Stimulated activated effector memory CD8-positive, alpha-beta T cell treated with anti-CD3 and anti-CD28 coated beads, Interleukin-12 subunit alpha, Interleukin-12 subunit beta, amount 100 ng/mL, for 72 hours (primary cell): ENCODE results near the gene DES.
"Not testable (repeated sequence)": the region's sequence is repeated elsewhere in the genome, so short reads cannot be mapped to it uniquely, and the experiment has no call there.

ENCODE experiments used
- ATAC-seq: fragments of 150-1000 bp; cut with Tn5 transposase; 2 replicates; pipeline ENCODE4 v1.10.0; 2021
- DNase-seq, 2 donors: peaks; one replicate each; pipeline ENCODE4 v3.0.0; 2021 to 2022; ENCODE audit warnings: low spot score in 2 of 2
- H3K27ac Mint-ChIP-seq: one replicate; pipeline ENCODE4 v1.8.0; 2022; ENCODE audit warnings: mild to moderate bottlenecking, mixed read lengths
- H3K36me3 Mint-ChIP-seq: one replicate; pipeline ENCODE4 v1.8.0; 2022; ENCODE audit warnings: mild to moderate bottlenecking, mixed read lengths
- H3K4me1 Mint-ChIP-seq: one replicate; pipeline ENCODE4 v1.8.0; 2022; ENCODE audit warnings: mixed read lengths
- H3K4me3 Mint-ChIP-seq: one replicate; pipeline ENCODE4 v1.8.0; 2022; ENCODE audit warnings: mild to moderate bottlenecking, mixed read lengths
- H3K9me3 Mint-ChIP-seq: one replicate; pipeline ENCODE4 v1.8.0; 2022; ENCODE audit warnings: mixed read lengths

DES gene

DNA sequence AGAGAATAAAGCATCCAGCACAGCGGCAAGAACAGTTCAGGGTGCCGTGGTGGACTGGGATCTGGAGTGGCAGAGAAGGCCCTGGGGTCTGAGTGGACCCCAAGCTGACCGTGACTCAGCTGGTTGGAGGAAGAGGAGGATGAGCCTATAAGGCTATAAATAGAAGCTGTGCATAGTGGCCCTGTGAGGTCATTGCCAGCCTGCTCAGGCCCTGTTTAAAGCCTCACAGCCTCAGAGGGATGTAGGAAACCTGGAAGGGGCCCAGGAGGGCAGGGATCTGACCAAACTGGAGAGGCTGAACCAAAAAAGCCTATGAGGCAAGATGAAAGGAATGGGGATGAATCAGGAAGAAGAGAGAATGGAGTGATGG, 11.3 kb upstream of the DES start:
- DNase-seq (no peak), ATAC-seq (no peak)
- Mint-ChIP-seq H3K36me3 (no peaks in the 10 kb centered on the region), H3K27ac (no peak overlapping the region), H3K9me3 (no peaks in the 10 kb centered on the region), H3K4me3 (no peak overlapping the region), H3K4me1 (no peaks in the 10 kb centered on the region)

DNA sequence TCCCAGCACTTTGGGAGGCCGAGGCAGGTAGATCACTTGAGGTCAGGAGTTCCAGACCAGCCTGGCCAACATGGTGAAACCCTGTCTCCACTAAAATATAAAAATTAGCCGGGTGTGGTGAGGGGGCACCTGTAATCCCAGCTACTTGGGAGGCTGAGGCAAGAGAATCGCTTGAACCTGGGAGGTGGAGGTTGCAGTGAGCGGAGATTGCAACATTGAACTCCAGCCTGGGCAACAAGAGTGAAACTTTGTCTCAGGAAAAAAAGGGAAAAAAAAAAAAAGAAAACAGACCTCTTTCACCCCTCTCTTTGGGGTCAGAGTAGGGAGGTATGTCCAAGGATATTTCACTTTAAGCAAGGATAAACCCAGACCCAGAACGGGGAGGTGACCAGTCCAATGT, 10.8 kb upstream of the DES start:
- not testable (repeated sequence) for H3K27ac Mint-ChIP-seq, H3K9me3 Mint-ChIP-seq, ATAC-seq, H3K4me1 Mint-ChIP-seq, DNase-seq, H3K36me3 Mint-ChIP-seq, H3K4me3 Mint-ChIP-seq

DNA sequence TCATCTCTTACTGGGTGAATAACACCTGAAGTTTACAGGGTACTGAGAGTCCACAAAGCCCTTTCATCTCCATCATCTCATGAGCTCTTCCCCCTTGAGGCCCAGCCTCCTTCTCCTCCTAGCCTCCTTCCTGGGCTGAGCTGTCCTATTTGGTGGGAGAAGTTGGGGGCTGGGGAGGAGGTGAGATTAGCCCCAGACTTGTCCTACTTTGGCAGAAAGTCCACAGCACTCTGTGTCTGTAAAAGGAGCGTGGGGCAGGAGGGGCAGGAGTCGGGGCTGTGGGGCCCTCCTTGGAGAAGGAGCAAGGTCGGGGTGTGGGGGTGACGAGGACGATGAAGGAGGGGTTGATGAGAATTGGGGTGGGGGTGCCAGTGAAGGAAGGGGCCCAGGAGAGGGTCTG, 10.0 kb upstream of the DES start:
- no peak for DNase-seq
- no peak for ATAC-seq
- Mint-ChIP-seq H3K27ac (no peak overlapping the region), H3K36me3 (no peaks in the 10 kb centered on the region), H3K4me1 (no peaks in the 10 kb centered on the region), H3K9me3 (no peaks in the 10 kb centered on the region), H3K4me3 (no peak overlapping the region)

DNA sequence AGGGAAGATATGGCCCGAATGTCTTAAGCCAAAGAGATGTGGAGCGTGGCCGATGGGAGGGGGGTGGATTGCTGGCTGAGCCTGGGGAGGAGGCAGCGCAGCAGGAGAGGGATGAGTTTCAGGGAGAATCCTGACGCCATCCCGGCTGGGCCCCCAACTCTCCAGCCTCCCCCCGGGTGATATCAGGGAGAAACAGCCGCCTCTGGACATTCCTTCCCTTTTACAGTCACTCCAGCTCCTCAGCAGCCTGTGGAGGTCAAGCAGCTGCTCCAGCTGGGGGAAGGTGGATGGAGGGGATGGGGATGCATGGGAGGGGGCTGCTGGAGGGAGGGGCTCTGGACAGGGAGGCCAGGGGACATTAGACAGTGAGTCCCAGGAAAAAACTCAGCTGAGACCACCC, 9.5 kb upstream of the DES start:
- Mint-ChIP-seq H3K27ac (no peak overlapping the region), H3K9me3 (no peaks in the 10 kb centered on the region), H3K4me1 (no peaks in the 10 kb centered on the region), H3K36me3 (no peaks in the 10 kb centered on the region), H3K4me3 (no peak overlapping the region)
- ATAC-seq (no peak), DNase-seq (no peak)

DNA sequence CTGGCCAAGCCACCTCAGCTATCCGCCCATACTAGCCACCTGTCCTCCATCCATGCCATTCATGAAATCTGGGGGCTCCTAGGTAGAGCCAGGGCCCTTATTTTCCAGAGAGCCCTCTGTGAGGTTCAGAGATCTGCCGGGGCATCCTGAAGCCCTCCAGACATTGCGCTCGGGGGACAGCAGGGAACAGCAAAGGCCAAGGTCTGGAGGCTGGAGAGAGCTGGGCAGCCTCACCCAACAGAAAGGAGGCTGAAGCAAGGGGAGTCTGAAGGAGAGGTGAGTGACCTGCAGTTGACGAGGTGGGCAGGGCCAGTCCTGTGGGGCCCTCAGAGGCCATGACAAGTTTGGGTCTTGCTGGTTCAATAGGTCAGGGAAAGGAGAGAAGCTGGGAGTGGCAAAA, 8.6 kb upstream of the DES start:
- Mint-ChIP-seq H3K4me1 (no peaks in the 10 kb centered on the region), H3K27ac (no peak overlapping the region), H3K4me3 (no peak overlapping the region), H3K9me3 (no peaks in the 10 kb centered on the region), H3K36me3 (no peaks in the 10 kb centered on the region)
- ATAC-seq (no peak), DNase-seq (no peak)

DNA sequence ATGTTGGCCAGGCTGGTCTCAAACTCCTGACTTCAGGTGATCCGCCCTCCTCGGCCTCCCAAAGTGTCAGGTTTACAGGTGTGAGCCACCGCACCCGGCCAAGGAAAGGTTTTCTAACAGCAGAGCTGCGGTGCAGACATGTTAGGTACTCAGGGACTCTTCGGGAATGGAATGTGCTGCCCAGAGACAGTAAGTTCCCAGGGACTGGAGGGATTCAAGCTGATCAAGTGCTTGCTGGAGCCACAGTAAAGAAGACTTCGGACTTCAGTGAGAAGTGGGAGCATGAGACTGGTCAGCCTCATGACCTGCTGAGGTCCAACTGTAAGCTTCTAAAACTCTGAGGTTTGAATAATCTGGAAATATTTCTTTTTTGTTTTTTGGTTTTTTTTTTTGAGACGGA, 7.8 kb upstream of the DES start:
- Mint-ChIP-seq H3K36me3 (no peaks in the 10 kb centered on the region), H3K9me3 (no peaks in the 10 kb centered on the region), H3K4me3 (no peak overlapping the region), H3K27ac (no peak overlapping the region), H3K4me1 (no peaks in the 10 kb centered on the region)
- DNase-seq (no peak), ATAC-seq (no peak)

DNA sequence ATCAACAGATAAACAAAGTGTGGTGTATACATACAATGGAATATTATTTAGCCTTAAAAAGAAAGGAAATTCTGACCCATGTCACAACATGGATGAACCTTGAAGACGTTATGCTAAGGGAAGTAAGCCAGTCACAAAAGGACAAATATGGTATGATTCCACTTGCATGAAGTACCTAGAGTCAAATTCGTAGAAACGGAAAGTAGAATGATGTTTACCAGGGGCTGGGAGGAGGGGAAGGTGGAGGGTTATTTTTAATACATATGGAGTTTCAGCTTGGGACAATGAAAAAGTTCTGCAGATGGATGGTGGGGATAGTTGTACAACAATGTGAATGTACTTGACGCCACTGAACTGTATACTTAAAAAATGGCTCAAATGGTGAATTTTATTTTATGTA, 3.3 kb upstream of the DES start:
- H3K4me3 Mint-ChIP-seq: no peak overlapping the region
- ATAC-seq (no peak), DNase-seq (no peak)
- no peaks in the 10 kb centered on the region for H3K36me3 Mint-ChIP-seq
- H3K4me1 Mint-ChIP-seq: no peaks in the 10 kb centered on the region
- H3K27ac Mint-ChIP-seq: no peak overlapping the region
- H3K9me3 Mint-ChIP-seq: no peaks in the 10 kb centered on the region

DNA sequence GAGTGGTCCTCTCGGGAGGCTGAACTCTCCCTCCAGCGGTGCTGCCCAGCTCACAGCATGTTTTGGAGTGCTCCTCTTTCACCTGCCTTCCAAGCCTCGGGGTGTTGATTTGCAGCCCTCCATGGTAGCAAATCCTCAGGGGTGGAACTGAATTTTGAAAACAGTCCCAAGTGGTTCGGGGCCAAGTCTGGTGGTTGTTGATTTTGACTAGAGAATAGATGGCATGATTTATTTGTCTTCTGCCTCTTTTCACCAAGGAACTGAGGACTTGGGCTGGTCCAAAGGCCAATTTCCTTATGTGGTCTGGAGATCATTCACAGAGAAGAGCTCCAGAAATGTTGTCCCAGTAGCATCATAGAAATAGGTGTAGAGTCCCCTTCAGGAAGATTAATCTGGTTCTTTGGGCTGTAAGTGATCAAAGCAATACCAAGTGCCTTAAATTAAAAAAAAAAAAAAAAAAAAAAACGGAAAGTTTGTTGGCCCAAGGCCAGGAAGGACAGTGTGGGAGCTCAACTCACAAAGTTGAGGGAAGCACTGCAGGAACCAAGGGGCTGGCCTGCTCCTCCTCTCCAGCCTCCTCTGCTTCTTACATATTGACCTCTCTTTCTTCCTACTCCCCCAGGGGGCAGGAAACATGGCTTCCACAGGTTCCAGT, 2.5 kb upstream of the DES start:
- no peaks in the 10 kb centered on the region for H3K36me3 Mint-ChIP-seq
- no peak for DNase-seq
- H3K27ac Mint-ChIP-seq: no peak overlapping the region
- H3K4me1 Mint-ChIP-seq: no peaks in the 10 kb centered on the region
- no peak for ATAC-seq
- H3K9me3 Mint-ChIP-seq: no peaks in the 10 kb centered on the region
- H3K4me3 Mint-ChIP-seq: no peak overlapping the region

DNA sequence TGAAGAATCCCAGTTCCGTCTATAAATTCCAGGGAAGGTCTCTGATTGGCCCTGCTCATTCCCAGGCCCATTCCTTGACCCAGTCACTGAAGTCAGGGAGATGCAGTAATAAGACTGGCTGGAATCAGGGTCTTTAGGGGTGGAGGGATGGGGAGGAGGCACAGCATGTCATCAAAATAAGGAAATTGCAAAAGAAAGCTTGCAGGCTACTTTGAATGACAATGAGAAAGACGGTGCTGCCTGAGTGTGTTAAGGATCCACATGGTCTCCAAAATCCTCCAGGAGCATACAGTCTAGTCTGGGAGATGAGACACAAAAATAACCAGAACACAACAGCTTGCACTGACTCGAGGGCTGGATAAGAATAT, 2.0 kb upstream of the DES start:
- ATAC-seq (peak; percentile 8), DNase-seq (no peak)
- no peaks in the 10 kb centered on the region for H3K36me3 Mint-ChIP-seq
- H3K9me3 Mint-ChIP-seq: no peaks in the 10 kb centered on the region
- no peaks in the 10 kb centered on the region for H3K4me1 Mint-ChIP-seq
- H3K27ac Mint-ChIP-seq: no peak overlapping the region
- H3K4me3 Mint-ChIP-seq: no peak overlapping the region

DNA sequence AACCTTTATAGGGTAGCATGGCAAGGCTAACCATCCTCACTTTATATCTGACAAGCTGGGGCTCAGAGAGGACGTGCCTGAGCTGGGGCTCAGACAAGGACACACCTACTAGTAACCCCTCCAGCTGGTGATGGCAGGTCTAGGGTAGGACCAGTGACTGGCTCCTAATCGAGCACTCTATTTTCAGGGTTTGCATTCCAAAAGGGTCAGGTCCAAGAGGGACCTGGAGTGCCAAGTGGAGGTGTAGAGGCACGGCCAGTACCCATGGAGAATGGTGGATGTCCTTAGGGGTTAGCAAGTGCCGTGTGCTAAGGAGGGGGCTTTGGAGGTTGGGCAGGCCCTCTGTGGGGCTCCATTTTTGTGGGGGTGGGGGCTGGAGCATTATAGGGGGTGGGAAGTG, 1.2 kb upstream of the DES start:
- Mint-ChIP-seq H3K4me1 (no peaks in the 10 kb centered on the region), H3K9me3 (no peaks in the 10 kb centered on the region)
- ATAC-seq: no peak

DNA sequence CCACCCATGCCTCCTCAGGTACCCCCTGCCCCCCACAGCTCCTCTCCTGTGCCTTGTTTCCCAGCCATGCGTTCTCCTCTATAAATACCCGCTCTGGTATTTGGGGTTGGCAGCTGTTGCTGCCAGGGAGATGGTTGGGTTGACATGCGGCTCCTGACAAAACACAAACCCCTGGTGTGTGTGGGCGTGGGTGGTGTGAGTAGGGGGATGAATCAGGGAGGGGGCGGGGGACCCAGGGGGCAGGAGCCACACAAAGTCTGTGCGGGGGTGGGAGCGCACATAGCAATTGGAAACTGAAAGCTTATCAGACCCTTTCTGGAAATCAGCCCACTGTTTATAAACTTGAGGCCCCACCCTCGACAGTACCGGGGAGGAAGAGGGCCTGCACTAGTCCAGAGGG, 803 bp upstream of the DES start:
- no peaks in the 10 kb centered on the region for H3K36me3 Mint-ChIP-seq
- H3K27ac Mint-ChIP-seq: no peak overlapping the region
- no peaks in the 10 kb centered on the region for H3K9me3 Mint-ChIP-seq
- no peaks in the 10 kb centered on the region for H3K4me1 Mint-ChIP-seq
- no peak for ATAC-seq
- DNase-seq: no peak
- no peak overlapping the region for H3K4me3 Mint-ChIP-seq

More for the DNA sequence above, 1.2 kb upstream of the DES start:
- H3K27ac Mint-ChIP-seq: no peak overlapping the region
- DNase-seq: no peak
- no peak overlapping the region for H3K4me3 Mint-ChIP-seq
- no peaks in the 10 kb centered on the region for H3K36me3 Mint-ChIP-seq

DNA sequence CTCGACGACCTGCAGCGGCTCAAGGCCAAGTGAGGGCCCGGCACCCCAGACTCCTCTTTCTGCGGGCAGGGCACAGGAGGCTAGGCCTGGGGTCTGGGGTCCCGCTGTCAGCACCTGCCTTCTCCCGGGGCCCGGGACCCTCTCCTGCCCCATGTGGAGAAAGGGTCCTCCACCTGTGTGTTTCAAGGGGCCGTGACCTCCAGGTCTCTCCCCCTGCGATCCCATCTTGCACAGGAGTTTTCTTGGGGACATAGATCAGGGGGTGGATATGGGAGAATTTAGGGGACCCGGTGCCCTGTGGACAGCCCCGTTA, 791 bp downstream of the DES start:
- no peak overlapping the region for H3K4me3 Mint-ChIP-seq
- DNase-seq (no peak), ATAC-seq (no peak)
- no peak overlapping the region for H3K27ac Mint-ChIP-seq
- no peaks in the 10 kb centered on the region for H3K9me3 Mint-ChIP-seq
- H3K36me3 Mint-ChIP-seq: no peaks in the 10 kb centered on the region
- no peaks in the 10 kb centered on the region for H3K4me1 Mint-ChIP-seq

DNA sequence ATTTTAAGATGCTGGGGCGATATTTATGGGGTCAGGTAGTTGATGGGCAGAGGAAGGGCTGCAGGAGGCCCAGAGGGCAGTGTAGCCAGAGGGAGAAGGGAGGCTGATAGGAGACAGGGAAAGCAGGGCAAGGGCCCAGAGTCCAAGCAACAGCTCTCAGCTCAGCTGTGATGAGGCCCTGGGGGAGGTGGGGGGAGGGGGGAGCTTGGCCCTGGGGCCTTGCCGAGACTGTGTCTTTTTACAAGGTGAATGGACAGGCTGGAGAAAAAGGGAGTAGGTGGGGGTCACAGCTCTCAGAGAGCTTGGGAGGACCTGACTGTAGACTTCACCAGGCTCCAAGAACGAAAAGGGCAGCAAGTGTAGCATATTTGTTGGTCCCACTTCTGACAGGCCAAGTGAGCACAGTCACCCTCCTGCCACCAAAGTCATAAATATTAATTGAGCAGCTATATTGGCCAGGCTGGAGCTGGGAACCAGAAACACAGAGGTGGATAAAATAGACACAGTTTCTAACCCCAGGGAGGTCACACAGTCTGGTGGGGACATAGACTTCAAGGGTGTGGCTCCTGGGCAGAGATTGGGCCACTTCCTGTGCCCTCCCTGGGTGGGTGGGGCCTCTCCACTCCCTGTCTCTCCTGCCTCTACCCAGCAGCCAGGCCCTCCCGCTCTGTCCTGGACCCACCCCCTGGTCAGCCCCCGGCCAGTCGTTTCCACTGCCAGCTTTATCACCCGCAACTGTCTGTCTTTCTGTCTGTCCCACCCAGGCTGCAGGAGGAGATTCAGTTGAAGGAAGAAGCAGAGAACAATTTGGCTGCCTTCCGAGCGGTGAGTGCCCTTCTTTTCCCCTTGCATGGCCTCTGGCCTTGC, 1.4 kb downstream of the DES start:
- no peaks in the 10 kb centered on the region for H3K36me3 Mint-ChIP-seq
- no peaks in the 10 kb centered on the region for H3K9me3 Mint-ChIP-seq
- DNase-seq: no peak
- ATAC-seq: no peak
- no peak overlapping the region for H3K4me3 Mint-ChIP-seq
- H3K27ac Mint-ChIP-seq: no peak overlapping the region
- no peaks in the 10 kb centered on the region for H3K4me1 Mint-ChIP-seq

DNA sequence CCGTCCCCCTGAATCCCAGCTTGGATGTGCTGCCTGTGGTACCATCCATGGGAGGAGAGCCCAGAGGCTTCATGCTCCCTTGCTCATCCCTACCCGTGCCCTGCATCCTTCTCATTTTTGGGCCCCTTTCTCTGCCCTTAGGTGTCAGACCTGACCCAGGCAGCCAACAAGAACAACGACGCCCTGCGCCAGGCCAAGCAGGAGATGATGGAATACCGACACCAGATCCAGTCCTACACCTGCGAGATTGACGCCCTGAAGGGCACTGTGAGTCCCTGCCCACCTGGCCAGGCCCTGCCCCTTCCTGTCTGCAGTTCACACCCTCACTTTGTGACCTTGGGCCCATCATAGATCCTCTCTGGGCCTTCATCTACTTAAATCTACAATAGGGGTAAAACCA, 2.5 kb downstream of the DES start:
- Mint-ChIP-seq H3K9me3 (no peaks in the 10 kb centered on the region), H3K27ac (no peak overlapping the region), H3K4me1 (no peaks in the 10 kb centered on the region), H3K36me3 (no peaks in the 10 kb centered on the region), H3K4me3 (no peak overlapping the region)
- no peak for DNase-seq
- ATAC-seq: no peak

DNA sequence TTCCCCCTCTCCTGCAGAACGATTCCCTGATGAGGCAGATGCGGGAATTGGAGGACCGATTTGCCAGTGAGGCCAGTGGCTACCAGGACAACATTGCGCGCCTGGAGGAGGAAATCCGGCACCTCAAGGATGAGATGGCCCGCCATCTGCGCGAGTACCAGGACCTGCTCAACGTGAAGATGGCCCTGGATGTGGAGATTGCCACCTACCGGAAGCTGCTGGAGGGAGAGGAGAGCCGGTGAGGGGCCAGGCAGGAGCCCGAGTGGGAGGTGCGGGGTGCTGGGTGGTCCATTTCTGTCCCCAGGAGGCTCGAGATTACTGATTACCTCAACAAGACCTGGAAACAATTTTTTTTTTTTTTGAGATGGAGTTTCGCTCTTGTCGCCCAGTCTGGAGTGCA, 3.1 kb downstream of the DES start:
- Mint-ChIP-seq H3K4me3 (no peak overlapping the region), H3K4me1 (no peaks in the 10 kb centered on the region), H3K9me3 (no peaks in the 10 kb centered on the region)

DNA sequence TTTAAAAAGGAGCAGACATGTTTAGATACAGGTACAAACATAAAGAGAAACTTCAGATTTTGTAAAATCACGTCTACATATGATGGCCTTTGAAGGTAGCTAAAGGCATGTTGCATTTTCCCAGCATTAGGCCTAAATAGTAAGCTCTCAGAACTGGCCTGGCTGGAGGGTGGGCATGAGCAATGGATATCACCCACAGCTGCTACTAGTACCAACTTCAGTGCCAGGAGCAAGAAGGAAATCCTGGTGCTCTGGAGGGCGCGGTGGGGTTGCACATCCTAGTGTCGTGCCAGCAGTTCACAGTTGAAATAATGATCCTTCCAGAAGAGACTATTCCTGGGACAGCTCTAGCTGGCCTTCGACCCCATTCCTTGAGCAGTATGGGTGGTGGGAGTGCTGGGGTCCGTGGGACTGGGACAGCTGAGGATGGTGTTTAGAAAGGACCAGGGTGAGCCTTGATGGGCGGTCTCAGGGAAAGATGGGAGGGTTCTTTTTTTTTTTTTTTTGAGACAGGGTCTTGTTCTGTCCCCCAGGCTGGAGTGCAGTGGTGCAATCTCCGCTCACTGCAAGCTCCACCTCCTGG, 4.9 kb downstream of the DES start:
- Mint-ChIP-seq H3K36me3 (no peaks in the 10 kb centered on the region), H3K4me1 (no peaks in the 10 kb centered on the region), H3K9me3 (no peaks in the 10 kb centered on the region), H3K4me3 (no peak overlapping the region), H3K27ac (no peak overlapping the region)
- DNase-seq (no peak), ATAC-seq (no peak)

More for the DNA sequence above, 3.1 kb downstream of the DES start:
- no peaks in the 10 kb centered on the region for H3K36me3 Mint-ChIP-seq
- no peak for DNase-seq
- H3K27ac Mint-ChIP-seq: no peak overlapping the region
- ATAC-seq: no peak
